DND-41 (cell line): ENCODE measurements around the gene FRK.

Source experiments
- ATAC-seq: fragments of 200-7000 bp; cut with Tn5 transposase; 3 replicates; pipeline ENCODE4 v1.9.1; 2021; ENCODE audit warnings: low read depth; ENCODE audit not compliant: insufficient read depth
- DNase-seq: peaks from one replicate; pipeline ENCODE4 v3.0.0-alpha.2; 2020
- H2AFZ ChIP-seq: 2 replicates; pipeline ENCODE4 v1.6.0; 2012; ENCODE audit warnings: low read depth, low read length
- H3K27ac ChIP-seq: 2 replicates; pipeline ENCODE4 v1.5.1; 2012; ENCODE audit warnings: low read length, inconsistent platforms
- H3K27me3 ChIP-seq: fragments of 200-600 bp; sonication (generic); 2 replicates; pipeline ENCODE4 v1.6.0; 2012; ENCODE audit warnings: low read length, mild to moderate bottlenecking, inconsistent platforms; ENCODE audit not compliant: insufficient read depth, poor library complexity
- H3K36me3 ChIP-seq: 2 replicates; pipeline ENCODE4 v1.5.1; 2012; ENCODE audit warnings: low read length, inconsistent platforms; ENCODE audit not compliant: insufficient read depth
- H3K4me1 ChIP-seq: 2 replicates; pipeline ENCODE4 v1.5.1; 2012; ENCODE audit warnings: mild to moderate bottlenecking, low read length; ENCODE audit not compliant: insufficient read depth
- H3K4me2 ChIP-seq: 2 replicates; pipeline ENCODE4 v1.6.0; 2012; ENCODE audit warnings: mild to moderate bottlenecking, moderate library complexity, low read length, inconsistent platforms; ENCODE audit not compliant: insufficient read depth
- H3K4me3 ChIP-seq, 2 experiments: fragments of 200-600 bp in 1 of 2; shearing (Covaris generic) in 1 of 2; 2 replicates each; pipeline ENCODE4 v1.5.1; 2012 to 2016; ENCODE audit warnings: inconsistent platforms in 2 of 2, low read length in 2 of 2, mild to moderate bottlenecking in 2 of 2, low read depth in 1 of 2, moderate library complexity in 1 of 2
- H3K79me2 ChIP-seq: 2 replicates; pipeline ENCODE4 v1.6.0; 2012; ENCODE audit warnings: low read length, inconsistent platforms; ENCODE audit not compliant: insufficient read depth
- H3K9ac ChIP-seq: 2 replicates; pipeline ENCODE4 v1.6.0; 2012; ENCODE audit warnings: low read depth, mild to moderate bottlenecking, inconsistent platforms, low read length, moderate library complexity
- H3K9me3 ChIP-seq: 2 replicates; pipeline ENCODE4 v1.5.1; 2012; ENCODE audit warnings: low read length, moderate library complexity, mild to moderate bottlenecking, inconsistent platforms; ENCODE audit not compliant: insufficient read depth, severe bottlenecking
- H4K20me1 ChIP-seq: 2 replicates; pipeline ENCODE4 v1.6.0; 2012; ENCODE audit warnings: low read length; ENCODE audit not compliant: insufficient read depth
- EZH2 ChIP-seq: IDR thresholded peaks from 3 replicates; pipeline ENCODE4 v1.6.1; 2012; ENCODE audit warnings: borderline replicate concordance, low read depth, mild to moderate bottlenecking, moderate library complexity, low read length, inconsistent platforms; ENCODE audit not compliant: severe bottlenecking
- TF ChIP-seq, protein P1 (sequence below): IDR thresholded peaks from 2 replicates; pipeline ENCODE4 v1.5.1; 2012; ENCODE audit warnings: borderline replicate concordance, low read length, moderate library complexity, mild to moderate bottlenecking; ENCODE audit not compliant: poor library complexity, severe bottlenecking; ENCODE audit errors: extremely low read depth

FRK gene

DNA sequence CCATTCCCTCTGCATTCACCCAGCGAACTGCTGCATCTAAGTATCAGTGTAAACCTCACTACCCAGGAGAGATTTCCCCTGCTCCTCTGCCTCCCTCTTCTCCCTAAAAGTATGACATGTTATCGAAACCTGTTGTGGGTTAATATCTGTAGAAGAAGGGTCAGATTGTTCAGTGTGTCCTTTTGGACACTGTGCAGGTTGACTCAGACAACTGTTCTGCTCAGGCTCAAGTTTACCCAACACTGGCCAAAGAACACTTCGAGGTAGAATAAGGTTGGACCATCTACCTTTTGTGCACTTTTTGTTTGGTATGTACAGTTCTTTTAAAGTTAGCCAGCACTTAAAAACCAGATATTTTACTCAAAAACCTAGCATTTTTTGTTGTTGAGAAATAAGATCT is 44.6 kb upstream of the FRK start:
- H3K79me2 ChIP-seq: no peaks in the 10 kb centered on the region
- DNase-seq (no peak), ATAC-seq (no peak)
- no peaks in the 10 kb centered on the region for H4K20me1 ChIP-seq
- H3K27ac ChIP-seq: no peak overlapping the region
- H3K36me3 ChIP-seq: no peaks in the 10 kb centered on the region
- H3K27me3 ChIP-seq: peaks cover 3% of the 10 kb centered on the region
- H3K9me3 ChIP-seq: no peaks in the 10 kb centered on the region
- H3K4me3 ChIP-seq: no peak overlapping the region
- H3K9ac ChIP-seq: no peak overlapping the region
- no peak for TF ChIP-seq EZH2
- TF ChIP-seq, protein P1, sequence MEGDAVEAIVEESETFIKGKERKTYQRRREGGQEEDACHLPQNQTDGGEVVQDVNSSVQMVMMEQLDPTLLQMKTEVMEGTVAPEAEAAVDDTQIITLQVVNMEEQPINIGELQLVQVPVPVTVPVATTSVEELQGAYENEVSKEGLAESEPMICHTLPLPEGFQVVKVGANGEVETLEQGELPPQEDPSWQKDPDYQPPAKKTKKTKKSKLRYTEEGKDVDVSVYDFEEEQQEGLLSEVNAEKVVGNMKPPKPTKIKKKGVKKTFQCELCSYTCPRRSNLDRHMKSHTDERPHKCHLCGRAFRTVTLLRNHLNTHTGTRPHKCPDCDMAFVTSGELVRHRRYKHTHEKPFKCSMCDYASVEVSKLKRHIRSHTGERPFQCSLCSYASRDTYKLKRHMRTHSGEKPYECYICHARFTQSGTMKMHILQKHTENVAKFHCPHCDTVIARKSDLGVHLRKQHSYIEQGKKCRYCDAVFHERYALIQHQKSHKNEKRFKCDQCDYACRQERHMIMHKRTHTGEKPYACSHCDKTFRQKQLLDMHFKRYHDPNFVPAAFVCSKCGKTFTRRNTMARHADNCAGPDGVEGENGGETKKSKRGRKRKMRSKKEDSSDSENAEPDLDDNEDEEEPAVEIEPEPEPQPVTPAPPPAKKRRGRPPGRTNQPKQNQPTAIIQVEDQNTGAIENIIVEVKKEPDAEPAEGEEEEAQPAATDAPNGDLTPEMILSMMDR: no peak
- no peak overlapping the region for H2AFZ ChIP-seq
- peaks cover 10% of the 10 kb centered on the region for H3K4me1 ChIP-seq
- H3K4me2 ChIP-seq: no peak overlapping the region

DNA sequence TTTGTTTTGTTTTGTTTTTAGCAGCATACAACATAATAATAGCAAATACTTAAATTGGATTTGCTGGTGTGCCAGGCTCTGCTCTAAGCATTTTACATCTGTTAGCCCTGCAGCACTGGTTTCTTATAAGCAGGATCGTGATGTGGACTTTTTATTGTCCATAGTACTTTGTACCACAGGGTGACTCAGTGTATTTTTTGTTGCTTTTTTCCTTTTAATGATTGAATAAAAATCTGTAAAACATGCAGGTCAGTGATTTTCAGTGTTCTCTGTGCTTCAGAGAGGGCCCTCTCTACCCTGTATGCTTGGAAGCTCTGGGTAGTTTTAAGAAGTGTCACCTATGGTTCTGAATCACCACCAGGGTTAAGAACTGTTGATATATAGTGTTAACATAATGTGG is 43.9 kb upstream of the FRK start:
- Histone ChIP-seq H3K79me2 (no peaks in the 10 kb centered on the region), H3K4me3 (no peak overlapping the region), H3K9me3 (no peaks in the 10 kb centered on the region), H3K4me1 (peaks cover 13% of the 10 kb centered on the region), H3K36me3 (no peaks in the 10 kb centered on the region), H4K20me1 (no peaks in the 10 kb centered on the region), H3K9ac (no peak overlapping the region), H3K27me3 (peaks cover 9% of the 10 kb centered on the region), H2AFZ (no peak overlapping the region), H3K4me2 (no peak overlapping the region), H3K27ac (no peak overlapping the region)
- DNase-seq (no peak), ATAC-seq (no peak)
- TF ChIP-seq EZH2: no peak
- TF ChIP-seq, protein P1: no peak

DNA sequence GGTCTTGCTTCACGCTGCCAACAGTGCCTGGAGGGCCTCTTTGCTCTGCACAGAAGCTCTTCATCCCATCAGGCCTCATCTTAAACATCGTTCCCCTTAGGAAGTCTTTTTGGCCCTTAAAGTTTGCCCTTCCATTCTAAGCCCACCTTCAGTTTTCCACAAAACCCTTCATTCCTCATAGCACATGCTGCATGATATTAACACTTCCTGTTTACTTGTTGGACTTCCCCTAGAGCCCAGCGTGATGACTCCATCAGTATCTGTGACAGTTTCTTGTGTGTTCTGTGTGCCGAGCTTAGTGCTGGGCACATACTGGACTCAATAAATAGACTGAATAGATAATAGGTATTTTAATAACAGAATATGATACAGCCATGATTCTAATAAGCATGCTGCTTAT is 42.2 kb upstream of the FRK start:
- no peak overlapping the region for H2AFZ ChIP-seq
- peaks cover 13% of the 10 kb centered on the region for H3K4me1 ChIP-seq
- no peaks in the 10 kb centered on the region for H3K36me3 ChIP-seq
- no peaks in the 10 kb centered on the region for H3K79me2 ChIP-seq
- H3K9ac ChIP-seq: no peak overlapping the region
- no peak overlapping the region for H3K4me2 ChIP-seq
- H3K9me3 ChIP-seq: no peaks in the 10 kb centered on the region
- no peaks in the 10 kb centered on the region for H4K20me1 ChIP-seq
- no peak for ATAC-seq
- TF ChIP-seq, protein P1: no peak
- TF ChIP-seq EZH2: no peak
- peaks cover 14% of the 10 kb centered on the region for H3K27me3 ChIP-seq
- no peak for DNase-seq
- H3K27ac ChIP-seq: no peak overlapping the region
- H3K4me3 ChIP-seq: no peak overlapping the region

DNA sequence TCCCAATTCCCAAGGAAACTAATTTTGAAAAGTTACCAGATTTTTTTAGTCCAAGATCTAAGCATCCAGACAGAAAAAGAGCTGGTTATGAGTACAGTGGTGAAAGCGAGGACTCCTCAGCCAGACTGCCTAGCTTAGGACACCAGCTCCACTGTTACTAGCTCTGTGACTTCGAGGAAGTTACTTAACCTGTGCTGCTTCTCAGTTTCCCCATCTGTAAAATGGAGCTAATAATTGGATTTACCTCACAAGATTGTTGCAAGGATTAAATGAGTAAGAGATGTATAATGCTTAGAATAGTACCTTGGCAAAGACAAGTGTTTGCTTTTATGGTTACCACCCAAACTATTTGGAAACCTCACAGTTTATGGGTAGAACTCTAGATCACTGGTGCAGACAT is 41.1 kb upstream of the FRK start:
- Histone ChIP-seq H2AFZ (peak overlapping the region; percentile 87; the same call in 1 of the 2 replicates), H3K4me3 (peak overlapping the region in 1 of 2 experiments; percentile 77; a peak in 1 of 4 replicates), H4K20me1 (no peaks in the 10 kb centered on the region), H3K27me3 (peaks cover 14% of the 10 kb centered on the region), H3K9ac (peak overlapping the region; percentile 64; the same call in 1 of the 2 replicates), H3K4me2 (peak overlapping the region; percentile 88), H3K79me2 (no peaks in the 10 kb centered on the region), H3K27ac (no peak overlapping the region), H3K36me3 (no peaks in the 10 kb centered on the region), H3K4me1 (peaks cover 13% of the 10 kb centered on the region), H3K9me3 (no peaks in the 10 kb centered on the region)
- ATAC-seq (no peak), DNase-seq (no peak)
- TF ChIP-seq, protein P1: no peak
- TF ChIP-seq EZH2: no peak
